Heart right ventricle (tissue), 16 donors: ENCODE data around the gene JAKMIP1. TPM values are rescaled to one million over a fixed set of nuclear protein-coding genes. Genes with fewer than 3 reads are reported as not detected.
A peak's percentile ranks its signal among the peaks of the same experiment; 100 is the strongest.

Experiments
- ATAC-seq, 8 donors: fragments of 200-7000 bp; cut with Tn5 transposase; one replicate each; pipeline ENCODE4 v1.9.1; 2020; ENCODE audit warnings: mild to moderate bottlenecking in 8 of 8, moderate library complexity in 8 of 8, moderate number of reproducible peaks in 1 of 8
- DNase-seq, 2 donors: peaks; one replicate each; pipeline ENCODE4 v3.0.0-alpha.2; 2020
- H3K27ac ChIP-seq, 10 donors: fragments of 200-600 bp; sonication (generic) in 2 of 10; one replicate each; pipeline versions ENCODE4 v1.5.0 to v1.8.0; 2020 to 2022; ENCODE audit warnings: mild to moderate bottlenecking in 3 of 10
- H3K27me3 ChIP-seq, 7 donors: fragments of 200-600 bp; one replicate each; pipeline ENCODE4 v1.8.0; 2021 to 2022; ENCODE audit warnings: mild to moderate bottlenecking in 2 of 7
- H3K36me3 ChIP-seq, 9 donors: fragments of 200-600 bp; sonication (generic) in 1 of 9; one replicate each; pipeline versions ENCODE4 v1.5.0 to v1.8.0; 2020 to 2022; ENCODE audit warnings: mild to moderate bottlenecking in 2 of 9
- H3K4me1 ChIP-seq, 9 donors: fragments of 200-600 bp; sonication (generic) in 1 of 9; one replicate each; pipeline versions ENCODE4 v1.5.0 to v1.8.0; 2020 to 2022; ENCODE audit warnings: mild to moderate bottlenecking in 4 of 9
- H3K4me3 ChIP-seq, 10 donors: fragments of 200-600 bp; sonication (generic) in 2 of 10; one replicate each; pipeline versions ENCODE4 v1.5.0 to v1.8.0; 2020 to 2022; ENCODE audit warnings: mild to moderate bottlenecking in 7 of 10, moderate library complexity in 2 of 10
- H3K9me3 ChIP-seq, 11 donors: fragments of 200-600 bp in 10 of 11; sonication (generic) in 2 of 11; one replicate each; pipeline versions ENCODE4 v1.5.0 to v1.8.0; 2013 to 2022; ENCODE audit warnings: mild to moderate bottlenecking in 2 of 11, control low read depth in 1 of 11, moderate library complexity in 1 of 11
- CTCF ChIP-seq, 9 donors: fragments of 200-600 bp; sonication (generic) in 2 of 9; IDR thresholded peaks; one replicate each; pipeline versions ENCODE4 v1.5.0 to v1.8.0; 2021 to 2022; ENCODE audit warnings: antibody characterized with exemption in 9 of 9, mild to moderate bottlenecking in 5 of 9, moderate library complexity in 1 of 9
- WGBS, 2 donors: extraction: QIAGEN DNeasy Blood & Tissue Kit; methylation state at CpG; one replicate each; pipeline ENCODE4 v1.1.7; 2013; ENCODE audit warnings: inconsistent platforms in 1 of 2; 5-methylcytosine and 5-hydroxymethylcytosine counted together
- intact Hi-C, 10 donors: fragments of 100-400 bp; cut with DNase I; formaldehyde crosslinking; loops; one replicate each; pipeline versions ENCODE4 v1.11.1 to v1.14.2; 2022
- polyA plus RNA-seq, 2 donors: library from polyadenylated mRNA; stranded (reverse); fragments of 200-250 nt; gene quantifications; one replicate each; pipeline ENCODE4 v1.2.3, GENCODE V29; 2013
- total RNA-seq, 10 donors: library from RNA; stranded (reverse); fragmentation: NEBNext Ultra II Directional in 3 of 10; extraction: Animal tissue kit (Norgen Biotek cat#: 25700) in 3 of 10; gene quantifications; one replicate each; pipeline versions ENCODE4 v1.2.1 to v1.2.4, GENCODE V29; 2021 to 2023
- donor health status: Arrhythmogenic right ventricular cardiomyopathy.
- donor health status: ischemic (EF 13 %, LVEDD 7.1; RV severe dilation, severe dysfunction).
- donor health status: healthy with polysubstance abuse.
- donor health status: DM: no; HTN: yes; CAD: no.
- donor health status: DM: no; HTN: no; CAD: no.
- donor health status: ischemic (EF 25% LVEDD 6.9; RV normal size, moderate dysfunction).
- donor health status: ischemic (EF 25% LVEDD 5.7; RV mildly dilated, moderate dysfunction).
- donor health status: healthy.
- donor health status: DM: yes; HTN: yes; CAD: no.
- donor health status: Ischemic cardiomyopathy.
- donor health status: ischemic (EF 35%, LVEDD 5.7; RV mildly dilated, moderate dysfunction).
- donor health status: nonischemic (EF 11% LVEDD 7.7; RV severe dilation, severe dysfunction).
- donor health status: DM: yes; HTN: yes; CAD: no.
- donor health status: PGD.
- donor health status: ischemic (EF 29% LVEDD 5.4; RV normal size, mild dysfunction).
- donor health status: nonischemic (EF 23%, LVEDD 6.1; RV moderate dilation, normal function).

JAKMIP1 gene
- total and polyA plus RNA-seq, 12 donors, result 0.04 to 0.76 (median 0.14) TPM; not detected in 8

DNA sequence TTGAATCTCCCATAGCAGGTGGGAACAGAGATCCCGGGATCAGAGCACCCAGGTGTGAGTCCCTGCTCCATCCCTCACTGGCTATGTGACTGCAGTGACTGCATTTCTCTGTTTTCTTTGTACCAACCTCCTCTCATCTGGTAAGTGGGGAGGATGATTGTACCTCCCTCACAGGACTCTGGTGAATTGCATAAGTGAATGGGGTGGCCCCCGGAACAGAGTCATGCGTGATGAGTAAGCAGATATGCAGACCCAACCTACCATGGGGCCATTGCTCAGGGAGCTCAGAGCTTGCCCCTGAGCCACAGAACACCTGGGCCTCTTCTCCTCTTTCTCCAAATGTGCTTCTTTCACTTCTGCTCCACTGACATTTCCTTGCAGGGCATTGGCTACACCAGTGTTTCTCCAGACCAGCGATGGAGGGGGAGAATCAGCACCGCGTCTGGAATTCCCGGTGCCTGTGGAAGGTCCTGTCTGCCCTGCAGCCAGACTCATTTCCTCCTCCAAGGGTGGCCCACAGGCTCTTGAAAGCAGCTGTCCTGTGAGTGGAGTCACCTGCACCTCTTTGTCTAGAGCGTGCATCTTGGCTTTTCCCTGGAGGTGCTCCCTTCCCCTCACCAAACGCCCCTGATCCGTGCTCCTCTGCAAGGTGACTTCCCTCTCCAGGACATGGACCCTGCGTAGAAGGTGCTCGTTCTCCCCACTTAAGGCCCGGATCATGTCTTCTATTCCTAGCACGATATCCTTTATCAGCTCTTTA is 212.1 kb downstream of the JAKMIP1 start:
- no peaks in the 10 kb centered on the region for H3K4me1 ChIP-seq
- peaks cover 0 to 56% (median 35%) of the 10 kb centered on the region in 7 donors for H3K27me3 ChIP-seq
- ATAC-seq (no peak), DNase-seq (no peak)
- H3K4me3 ChIP-seq, result no peak overlapping the region
- intact Hi-C loops, result no loop called here
- H3K9me3 ChIP-seq, result peaks cover 0 to 23% (median 17%) of the 10 kb centered on the region in 11 donors
- TF ChIP-seq CTCF (IDR thresholded peaks at IDR 0.05), result no peak
- H3K36me3 ChIP-seq, result no peaks in the 10 kb centered on the region
- 75 to 77% methylated on average over 14 of the region's 14 CpGs for WGBS, 2 donors
- no peak overlapping the region for H3K27ac ChIP-seq

- no peak for TF ChIP-seq CTCF (IDR thresholded peaks at IDR 0.05)
- Histone ChIP-seq H3K4me1 (no peaks in the 10 kb centered on the region), H3K4me3 (no peak overlapping the region), H3K27me3 (peaks cover 0 to 56% (median 33%) of the 10 kb centered on the region in 7 donors), H3K27ac (no peak overlapping the region), H3K36me3 (no peaks in the 10 kb centered on the region), H3K9me3 (peaks cover 0 to 23% (median 17%) of the 10 kb centered on the region in 11 donors)
- DNase-seq, result no peak
- no peak for ATAC-seq
- intact Hi-C loops, result loop anchor here in 1 of 10 donors (5.0 kb wide), 1 partner anchor 163 kb away; no protein-coding TSS in a partner anchor
Measured at GRCh38 chr4:5984843-5985242, 215.5 kb downstream of the JAKMIP1 start.

DNA sequence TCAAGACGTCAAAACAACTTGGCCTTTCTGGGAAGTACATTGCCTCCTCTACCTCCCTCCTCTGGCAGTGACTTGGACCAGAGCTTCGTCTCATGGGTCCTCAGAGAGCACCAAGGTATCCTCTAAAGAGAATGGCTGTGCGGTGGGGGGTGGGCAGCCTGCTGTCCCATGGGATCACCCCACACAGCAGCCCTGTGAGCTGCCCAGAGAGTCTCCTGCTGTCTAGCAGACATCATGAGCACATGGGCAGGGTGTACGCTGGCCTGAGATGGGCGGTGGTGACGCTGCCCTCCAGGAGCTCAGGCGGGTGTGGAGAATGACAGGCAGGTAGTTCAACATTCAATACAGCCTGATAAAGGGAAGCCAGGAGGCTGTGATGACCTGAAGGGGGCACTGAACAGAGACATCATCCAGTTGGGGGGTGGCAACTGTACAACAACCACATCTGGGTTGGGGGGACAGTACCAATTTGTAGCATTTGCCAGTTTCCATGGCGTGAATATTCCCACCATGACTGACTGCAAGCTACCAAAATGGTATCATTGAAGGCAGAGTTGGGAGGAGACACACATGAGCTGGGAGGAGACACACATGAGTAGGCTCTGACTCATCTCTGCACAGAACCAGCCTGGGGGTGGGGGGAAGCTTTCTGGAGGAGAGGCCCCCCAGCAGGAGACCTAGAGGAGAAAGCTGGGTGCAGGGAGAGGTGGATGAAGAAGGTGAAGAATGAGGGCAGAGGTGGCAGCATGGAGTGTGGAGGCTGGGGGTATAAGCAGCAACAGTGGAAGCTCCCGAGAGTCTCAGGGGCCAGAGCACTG is 218.0 kb downstream of the JAKMIP1 start:
- no peaks in the 10 kb centered on the region for H3K4me1 ChIP-seq
- peaks cover 0 to 23% (median 17%) of the 10 kb centered on the region in 11 donors for H3K9me3 ChIP-seq
- no peak overlapping the region for H3K4me3 ChIP-seq
- H3K27me3 ChIP-seq, result peaks cover 0 to 60% (median 40%) of the 10 kb centered on the region in 7 donors
- no peak for TF ChIP-seq CTCF (IDR thresholded peaks at IDR 0.05)
- DNase-seq (no peak), ATAC-seq (no peak)
- 73 to 74% methylated on average over 9 of the region's 9 CpGs for WGBS, 2 donors
- intact Hi-C loops, result loop anchor here in 1 of 10 donors (5.0 kb wide), 1 partner anchor 160 kb away; no protein-coding TSS in a partner anchor
- no peak overlapping the region for H3K27ac ChIP-seq
- no peaks in the 10 kb centered on the region for H3K36me3 ChIP-seq

DNA sequence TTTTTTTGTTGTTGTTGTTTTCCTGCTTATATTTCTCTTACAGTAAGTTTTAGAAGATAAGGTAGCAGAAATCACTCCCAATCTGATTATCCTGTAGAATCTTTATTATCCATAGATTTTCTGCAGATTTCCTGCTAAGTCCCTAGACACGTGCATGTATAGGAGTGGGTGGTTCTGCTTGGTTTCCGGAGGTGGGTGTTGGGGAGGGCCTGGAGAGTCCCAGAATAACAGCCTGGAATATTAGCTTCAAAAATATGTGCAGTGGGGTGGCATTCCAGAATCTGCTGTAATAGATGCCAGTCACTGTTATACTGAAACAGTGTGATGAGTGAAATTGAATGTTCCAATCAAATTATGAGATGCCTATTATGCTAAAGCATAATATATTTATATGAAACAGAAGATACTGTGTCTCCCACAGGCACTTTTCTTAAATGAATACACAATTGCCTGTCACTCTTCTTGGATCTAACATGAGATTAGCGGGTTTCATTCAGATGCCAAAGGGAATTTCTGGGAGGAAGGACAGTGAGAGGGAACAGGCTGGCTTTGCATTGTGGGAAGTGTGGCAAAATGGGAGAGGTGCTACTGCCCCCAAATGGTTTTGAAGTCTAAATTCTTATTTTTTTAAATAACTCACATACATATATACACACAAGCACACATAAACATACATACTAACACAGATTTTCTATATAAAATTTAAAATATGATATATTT is 219.8 kb downstream of the JAKMIP1 start:
- H3K4me1 ChIP-seq, result no peaks in the 10 kb centered on the region
- 35 to 49% methylated on average over 3 of the region's 3 CpGs for WGBS, 2 donors
- intact Hi-C loops, result loop anchor here in 1 of 10 donors (5.0 kb wide), 1 partner anchor 158 kb away; no protein-coding TSS in a partner anchor
- peaks cover 0 to 69% (median 54%) of the 10 kb centered on the region in 7 donors for H3K27me3 ChIP-seq
- no peak overlapping the region for H3K4me3 ChIP-seq
- no peak overlapping the region for H3K27ac ChIP-seq
- DNase-seq (no peak), ATAC-seq (no peak)
- H3K9me3 ChIP-seq, result peaks cover 0 to 23% (median 17%) of the 10 kb centered on the region in 11 donors
- H3K36me3 ChIP-seq, result no peaks in the 10 kb centered on the region
- TF ChIP-seq CTCF (IDR thresholded peaks at IDR 0.05), result peak in 2 of 9 donors; percentile 10 to 12
